ENCODE results near the gene EPB41L2.
A peak's percentile ranks its signal among the peaks of the same experiment; 100 is the strongest.
"Not testable (repeated sequence)": the region's sequence is repeated elsewhere in the genome, so short reads cannot be mapped to it uniquely, and the experiment has no call there.

Gene EPB41L2

GRCh38 chr6:131063028-131063763, at the start of gene EPB41L2:
EPB41L2 (minus strand) TSS chr6:131063245; CDS start chr6:130956485, 106,760 bp downstream.
- peak; percentile 66 for TF ChIP-seq POLR2A (IDR thresholded peaks at IDR 0.05; ENCODE audit: low read depth, low read length)
- peak; percentile 62 for DNase-seq (ENCODE audit: insufficient read length, low spot score)
- FAIRE-seq = no peak

GRCh38 chr6:131112249-131112648, 49.2 kb upstream of the EPB41L2 start:
- TF ChIP-seq POLR2A (IDR thresholded peaks at IDR 0.05; ENCODE audit: low read depth, low read length) = no peak
- no peak for FAIRE-seq

GRCh38 chr6:131107151-131107550, 44.1 kb upstream of the EPB41L2 start:
- DNase-seq (ENCODE audit: insufficient read length, low spot score) (no peak), FAIRE-seq (no peak)
- TF ChIP-seq POLR2A (IDR thresholded peaks at IDR 0.05; ENCODE audit: low read depth, low read length) = no peak

More at GRCh38 chr6:131112249-131112648, 49.2 kb upstream of the EPB41L2 start:
- no peak for DNase-seq (ENCODE audit: insufficient read length, low spot score)

- no peak for TF ChIP-seq POLR2A (IDR thresholded peaks at IDR 0.05; ENCODE audit: low read depth, low read length)
- no peak for DNase-seq (ENCODE audit: insufficient read length, low spot score)
- no peak for FAIRE-seq
Observed at GRCh38 chr6:131103901-131104300, 40.9 kb upstream of the EPB41L2 start.

GRCh38 chr6:131103296-131103695, 40.3 kb upstream of the EPB41L2 start:
- no peak for TF ChIP-seq POLR2A (IDR thresholded peaks at IDR 0.05; ENCODE audit: low read depth, low read length)
- FAIRE-seq (no peak), DNase-seq (ENCODE audit: insufficient read length, low spot score) (no peak)

DNA sequence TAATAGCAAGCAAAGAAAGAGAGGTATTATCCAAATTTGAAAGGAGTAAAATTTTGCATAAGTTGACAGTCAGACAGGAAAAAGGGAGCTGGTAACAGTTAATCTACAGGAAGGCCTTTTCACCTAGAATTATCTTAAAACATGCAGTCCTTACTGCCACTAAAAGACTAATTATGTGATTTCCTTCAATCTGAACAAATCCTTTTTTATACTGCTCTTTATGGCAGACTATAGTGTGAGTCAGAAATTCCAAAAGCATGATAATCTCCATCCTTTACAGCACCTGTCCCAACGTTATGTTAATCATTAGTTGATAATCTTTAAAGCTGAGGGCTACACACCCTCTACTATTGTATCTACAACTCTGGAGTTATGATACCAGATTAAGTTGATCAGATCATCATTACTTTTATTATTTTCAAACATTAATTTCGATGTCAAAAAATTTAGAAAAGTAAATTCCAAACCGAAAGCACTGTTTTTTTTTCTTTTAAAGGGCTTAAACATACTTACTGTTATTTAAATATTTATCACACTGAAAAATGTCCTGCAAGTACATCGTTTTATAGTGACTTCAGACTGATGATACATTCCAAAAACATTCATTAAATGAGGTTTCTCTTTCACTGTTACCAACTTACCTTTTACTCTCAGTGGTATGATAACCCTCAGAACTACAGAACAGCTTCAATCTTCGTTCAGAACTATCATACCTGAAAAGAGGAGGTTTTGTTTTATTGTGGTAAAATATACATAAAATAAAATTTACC, 39.1 kb upstream of the EPB41L2 start:
- TF ChIP-seq POLR2A (IDR thresholded peaks at IDR 0.05; ENCODE audit: low read depth, low read length) = no peak
- DNase-seq (ENCODE audit: insufficient read length, low spot score) (no peak), FAIRE-seq (no peak)

DNA sequence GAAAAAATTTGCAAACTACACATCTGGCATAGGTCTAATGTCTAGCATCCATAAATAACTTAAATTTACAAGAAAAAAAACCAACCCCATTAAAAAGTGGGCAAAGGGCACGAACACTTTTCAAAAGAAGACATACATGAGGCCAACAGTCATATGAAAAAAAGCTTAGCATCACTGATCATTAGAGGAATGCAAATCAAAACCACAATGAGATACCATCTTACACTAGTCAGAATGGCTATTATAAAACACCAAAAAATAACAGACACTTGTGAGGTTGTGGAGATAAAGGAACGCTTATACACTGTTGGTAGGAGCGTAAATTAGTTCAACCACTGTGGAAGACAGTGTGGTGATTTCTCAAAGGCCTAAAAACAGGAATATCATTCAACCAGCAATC, 33.7 kb upstream of the EPB41L2 start:
- no peak for FAIRE-seq
- no peak for TF ChIP-seq POLR2A (IDR thresholded peaks at IDR 0.05; ENCODE audit: low read depth, low read length)
- no peak for DNase-seq (ENCODE audit: insufficient read length, low spot score)

- DNase-seq (ENCODE audit: insufficient read length, low spot score) (no peak), FAIRE-seq (no peak)
- no peak for TF ChIP-seq POLR2A (IDR thresholded peaks at IDR 0.05; ENCODE audit: low read depth, low read length)
Observed at GRCh38 chr6:131093334-131093733, 30.3 kb upstream of the EPB41L2 start.

DNA sequence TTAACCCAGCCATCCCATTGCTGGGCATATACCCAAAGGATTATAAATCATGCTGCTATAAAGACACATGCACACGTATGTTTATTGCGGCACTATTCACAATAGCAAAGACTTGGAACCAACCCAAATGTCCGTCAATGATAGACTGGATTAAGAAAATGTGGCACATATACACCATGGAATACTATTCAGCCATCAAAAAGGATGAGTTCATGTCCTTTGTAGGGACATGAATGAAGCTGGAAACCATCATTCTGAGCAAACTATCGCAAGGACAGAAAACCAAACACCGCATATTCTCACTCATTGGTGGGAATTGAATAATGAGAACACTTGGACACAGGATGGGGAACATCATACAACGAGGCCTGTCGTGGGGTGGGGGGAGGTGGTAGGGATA, 28.9 kb upstream of the EPB41L2 start:
- not testable (repeated sequence) for DNase-seq (ENCODE audit: insufficient read length, low spot score); FAIRE-seq

DNA sequence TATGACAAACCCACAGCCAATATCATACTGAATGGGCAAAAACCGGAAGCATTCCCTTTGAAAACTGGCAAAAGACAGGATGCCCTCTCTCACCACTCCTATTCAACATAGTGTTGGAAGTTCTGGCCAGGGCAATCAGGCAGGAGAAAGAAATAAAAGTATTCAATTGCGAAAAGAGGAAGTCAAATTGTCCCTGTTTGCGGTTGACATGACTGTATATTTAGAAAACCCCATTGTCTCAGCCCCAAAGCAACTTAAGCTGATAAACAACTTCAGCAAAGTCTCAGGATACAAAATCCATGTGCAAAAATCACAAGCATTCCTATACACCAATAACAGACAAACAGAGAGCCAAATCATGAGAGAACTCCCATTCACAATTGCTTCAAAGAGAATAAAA, 27.3 kb upstream of the EPB41L2 start:
- FAIRE-seq = not testable (repeated sequence)

GRCh38 chr6:131084982-131085381, 21.9 kb upstream of the EPB41L2 start:
- no peak for TF ChIP-seq POLR2A (IDR thresholded peaks at IDR 0.05; ENCODE audit: low read depth, low read length)
- no peak for FAIRE-seq
- DNase-seq (ENCODE audit: insufficient read length, low spot score) = no peak

More for the DNA sequence above, 27.3 kb upstream of the EPB41L2 start:
- not testable (repeated sequence) for DNase-seq (ENCODE audit: insufficient read length, low spot score)

DNA sequence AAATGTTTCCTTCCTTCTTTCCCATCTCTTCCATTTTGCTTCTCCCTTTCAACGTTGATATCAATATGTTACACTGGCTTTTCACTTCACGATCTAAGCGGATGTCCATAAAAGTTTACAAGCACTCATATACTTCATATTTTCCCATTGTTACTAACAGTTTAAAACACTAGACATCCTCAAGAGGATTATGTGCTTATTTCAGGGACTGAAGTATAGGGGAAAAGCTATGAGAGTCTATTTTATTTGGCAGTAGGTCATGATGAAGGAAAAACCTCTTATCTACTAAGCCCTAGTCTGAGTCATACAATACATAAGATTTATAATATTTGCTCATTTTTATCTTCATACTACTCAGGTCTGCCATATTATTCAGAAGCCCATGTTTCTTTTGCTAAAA, 20.6 kb upstream of the EPB41L2 start:
- TF ChIP-seq POLR2A (IDR thresholded peaks at IDR 0.05; ENCODE audit: low read depth, low read length) = no peak
- FAIRE-seq (no peak), DNase-seq (ENCODE audit: insufficient read length, low spot score) (no peak)

DNA sequence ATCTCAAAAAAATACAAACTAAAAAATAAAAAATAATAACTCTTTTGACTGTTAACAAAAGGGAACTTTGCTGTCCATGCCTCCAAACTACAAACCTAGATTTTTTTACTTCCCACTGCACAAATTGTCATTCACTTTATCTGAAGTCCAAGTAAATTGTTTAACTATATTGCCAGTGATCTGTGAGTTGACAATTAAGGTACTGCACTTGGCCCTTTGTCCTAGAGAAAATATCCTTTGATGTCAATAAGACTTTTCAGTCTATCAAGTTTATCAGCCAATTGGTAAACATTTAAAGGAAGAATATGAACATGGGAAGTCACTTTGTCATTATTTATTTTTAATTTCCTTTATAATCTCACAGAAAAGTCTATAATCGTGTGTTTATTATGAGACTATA, 19.3 kb upstream of the EPB41L2 start:
- FAIRE-seq (no peak), DNase-seq (ENCODE audit: insufficient read length, low spot score) (no peak)
- no peak for TF ChIP-seq POLR2A (IDR thresholded peaks at IDR 0.05; ENCODE audit: low read depth, low read length)

DNA sequence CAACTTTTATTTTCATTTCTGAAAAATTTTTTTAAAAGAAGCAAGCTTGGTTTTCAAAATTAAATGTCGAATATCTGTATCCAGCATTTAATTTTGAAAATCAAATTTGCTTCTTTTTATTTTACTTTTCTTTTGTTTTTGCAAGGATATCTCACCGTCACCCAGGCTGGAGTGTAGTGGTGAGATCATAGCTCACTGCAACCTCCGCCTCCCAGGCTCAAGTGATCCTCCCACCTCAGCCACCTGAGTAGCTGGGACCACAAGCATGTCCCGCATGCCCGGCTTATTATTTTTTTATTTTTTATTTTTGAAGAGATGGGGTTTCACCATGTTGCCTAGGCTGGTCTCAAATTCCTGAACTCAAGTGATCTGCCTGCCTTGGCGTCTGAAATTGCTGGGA, 17.0 kb upstream of the EPB41L2 start:
- FAIRE-seq (no peak), DNase-seq (ENCODE audit: insufficient read length, low spot score) (no peak)
- TF ChIP-seq POLR2A (IDR thresholded peaks at IDR 0.05; ENCODE audit: low read depth, low read length) = no peak

DNA sequence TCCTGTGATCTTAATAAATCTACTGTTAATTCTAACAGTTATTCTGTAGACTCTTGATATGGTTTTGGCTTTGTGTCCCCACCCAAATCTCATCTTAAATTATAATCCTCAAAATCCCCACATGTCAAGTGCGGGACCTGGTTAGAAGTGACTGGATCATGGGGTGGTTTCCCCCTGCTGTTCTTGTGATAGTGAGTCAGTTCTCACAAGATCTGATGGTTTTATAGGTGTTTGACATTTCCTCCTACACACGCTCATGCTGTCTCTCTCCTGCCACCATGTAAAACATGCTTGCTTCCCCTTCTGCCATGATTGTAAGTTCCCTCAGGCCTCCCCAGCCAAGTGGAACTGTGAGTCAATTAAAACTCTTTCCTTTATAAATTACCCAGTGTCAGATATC, 10.5 kb upstream of the EPB41L2 start:
- no peak for FAIRE-seq
- no peak for TF ChIP-seq POLR2A (IDR thresholded peaks at IDR 0.05; ENCODE audit: low read depth, low read length)
- DNase-seq (ENCODE audit: insufficient read length, low spot score) = no peak
